HEK293 (cell line): Measurements from ENCODE around the gene ZMYM2.

Experiments
- CTCF ChIA-PET: fragments of 350-600 bp; formaldehyde crosslinking; extraction: SDS; loops from one replicate; lab custom pipeline; 2021; ENCODE audit warnings: antibody characterized with exemption; lab: Yijun Ruan, JAX
- POLR2A ChIA-PET: fragments of 300-600 bp; formaldehyde crosslinking; extraction: SDS; loops from one replicate; lab custom pipeline; 2020; ENCODE audit warnings: antibody characterized with exemption, inconsistent platforms; lab: Yijun Ruan, JAX
- H3K27ac ChIP-seq: fragments of 200-500 bp; sonication (Bioruptor generic); 2 replicates; pipeline ENCODE4 v1.5.1; 2014; ENCODE audit warnings: low read depth, low read length, control low read depth, inconsistent platforms; ENCODE audit errors: extremely low read depth
- H3K36me3 ChIP-seq, 2 experiments: fragments of 200-500 bp in 1 of 2; sonication (Bioruptor generic) in 1 of 2; 1 replicate in 1 of 2; 2 replicates in 1 of 2; pipeline ENCODE4 v1.5.1; 2014 to 2017; ENCODE audit warnings: inconsistent platforms in 2 of 2, low read length in 2 of 2; ENCODE audit not compliant: control insufficient read depth in 2 of 2, insufficient read depth in 1 of 2
- H3K4me1 ChIP-seq: fragments of 200-500 bp; sonication (Bioruptor generic); 2 replicates; pipeline ENCODE4 v1.5.1; 2014; ENCODE audit warnings: mild to moderate bottlenecking, low read length, inconsistent platforms; ENCODE audit not compliant: control insufficient read depth, insufficient read depth
- H3K4me3 ChIP-seq: 2 replicates; pipeline ENCODE4 v1.5.1; 2011; ENCODE audit warnings: low read depth, mild to moderate bottlenecking, control low read depth, low read length, moderate library complexity
- H3K9me3 ChIP-seq: fragments of 200-500 bp; sonication (Bioruptor generic); 2 replicates; pipeline ENCODE4 v1.5.1; 2014; ENCODE audit warnings: low read depth, low read length, inconsistent platforms; ENCODE audit not compliant: control insufficient read depth, insufficient read depth
- GFI1B ChIP-seq: fragments of 450-650 bp; formaldehyde crosslinking; IDR thresholded peaks from 2 replicates; pipeline ENCODE4 v1.5.1; 2016; ENCODE audit warnings: missing biosample characterization, missing genetic modification characterization
- GLIS1 ChIP-seq: fragments of 450-650 bp; formaldehyde crosslinking; IDR thresholded peaks from 2 replicates; pipeline ENCODE4 v1.5.1; 2016; ENCODE audit warnings: missing biosample characterization, missing genetic modification characterization
- HOXA7 ChIP-seq: sonication (generic); formaldehyde crosslinking; IDR thresholded peaks from 2 replicates; pipeline ENCODE4 v1.8.1; 2022; ENCODE audit warnings: missing genetic modification reagents, borderline replicate concordance
- IKZF3 ChIP-seq: fragments of 450-650 bp; IDR thresholded peaks from 2 replicates; pipeline ENCODE4 v1.5.0; 2018; ENCODE audit warnings: missing biosample characterization, mild to moderate bottlenecking, missing genetic modification characterization, moderate library complexity
- SCRT1 ChIP-seq: fragments of 450-650 bp; formaldehyde crosslinking; IDR thresholded peaks from 2 replicates; pipeline ENCODE4 v1.5.1; 2016; ENCODE audit warnings: missing biosample characterization, missing genetic modification characterization, borderline replicate concordance
- SETDB1 ChIP-seq: IDR thresholded peaks from one replicate; pipeline ENCODE4 v1.6.1; 2017; ENCODE audit warnings: mild to moderate bottlenecking, low read length, moderate library complexity, mixed read lengths; ENCODE audit not compliant: insufficient read length
- ZBTB7A ChIP-seq: fragments of 450-650 bp; formaldehyde crosslinking; IDR thresholded peaks from 2 replicates; pipeline ENCODE4 v1.5.1; 2016; ENCODE audit warnings: low read depth, missing biosample characterization, missing genetic modification characterization
- ZFP37 ChIP-seq: fragments of 450-650 bp; formaldehyde crosslinking; IDR thresholded peaks from 2 replicates; pipeline ENCODE4 v1.5.1; 2016; ENCODE audit warnings: missing biosample characterization, missing genetic modification characterization
- ZFP41 ChIP-seq: fragments of 450-650 bp; formaldehyde crosslinking; IDR thresholded peaks from 2 replicates; pipeline ENCODE4 v1.5.1; 2016; ENCODE audit warnings: missing biosample characterization, missing genetic modification characterization, borderline replicate concordance
- ZFP69B ChIP-seq: fragments of 450-650 bp; formaldehyde crosslinking; IDR thresholded peaks from 2 replicates; pipeline ENCODE4 v1.5.1; 2016; ENCODE audit warnings: missing biosample characterization, missing genetic modification characterization
- ZNF121 ChIP-seq: fragments of 450-650 bp; formaldehyde crosslinking; IDR thresholded peaks from 2 replicates; pipeline ENCODE4 v1.5.1; 2016; ENCODE audit warnings: missing biosample characterization, missing genetic modification characterization
- ZNF174 ChIP-seq: fragments of 450-650 bp; formaldehyde crosslinking; IDR thresholded peaks from 2 replicates; pipeline ENCODE4 v1.5.0; 2017; ENCODE audit warnings: missing biosample characterization, mild to moderate bottlenecking, missing genetic modification characterization
- ZNF202 ChIP-seq: fragments of 450-650 bp; formaldehyde crosslinking; IDR thresholded peaks from 2 replicates; pipeline ENCODE4 v1.5.1; 2016; ENCODE audit warnings: missing biosample characterization, missing genetic modification characterization, borderline replicate concordance
- ZNF391 ChIP-seq: fragments of 450-650 bp; formaldehyde crosslinking; IDR thresholded peaks from 2 replicates; pipeline ENCODE4 v1.5.1; 2016; ENCODE audit warnings: low read depth, missing biosample characterization, missing genetic modification characterization, borderline replicate concordance
- ZNF530 ChIP-seq: fragments of 450-650 bp; formaldehyde crosslinking; IDR thresholded peaks from 2 replicates; pipeline ENCODE4 v1.5.1; 2016; ENCODE audit warnings: low read depth, missing biosample characterization, missing genetic modification characterization
- ZNF645 ChIP-seq: fragments of 450-650 bp; formaldehyde crosslinking; IDR thresholded peaks from 2 replicates; pipeline ENCODE4; 2016; ENCODE audit warnings: missing biosample characterization, missing genetic modification characterization
- ZNF660 ChIP-seq: fragments of 450-650 bp; IDR thresholded peaks from 2 replicates; pipeline ENCODE4 v1.5.1; 2018; ENCODE audit warnings: missing biosample characterization, mild to moderate bottlenecking, missing genetic modification characterization
- ZNF701 ChIP-seq: fragments of 450-650 bp; formaldehyde crosslinking; IDR thresholded peaks from 2 replicates; pipeline ENCODE4 v1.5.1; 2016; ENCODE audit warnings: missing biosample characterization, missing genetic modification characterization
- ZNF785 ChIP-seq: fragments of 450-650 bp; formaldehyde crosslinking; IDR thresholded peaks from 2 replicates; pipeline ENCODE4 v1.5.1; 2016; ENCODE audit warnings: missing biosample characterization, missing genetic modification characterization
- ZNF830 ChIP-seq: fragments of 450-650 bp; IDR thresholded peaks from 2 replicates; pipeline ENCODE4 v1.5.0; 2018; ENCODE audit warnings: missing biosample characterization, missing genetic modification characterization, low read depth, mild to moderate bottlenecking, moderate library complexity
- TF ChIP-seq, protein P1 (sequence below): fragments of 450-650 bp; formaldehyde crosslinking; IDR thresholded peaks from 2 replicates; pipeline ENCODE4 v1.5.1; 2016; ENCODE audit warnings: missing biosample characterization, missing genetic modification characterization, borderline replicate concordance
- TF ChIP-seq, protein P2 (sequence below): fragments of 450-650 bp; formaldehyde crosslinking; IDR thresholded peaks from 2 replicates; pipeline ENCODE4 v1.5.0; 2017; ENCODE audit warnings: missing biosample characterization, missing genetic modification characterization, borderline replicate concordance

ZMYM2 gene

DNA sequence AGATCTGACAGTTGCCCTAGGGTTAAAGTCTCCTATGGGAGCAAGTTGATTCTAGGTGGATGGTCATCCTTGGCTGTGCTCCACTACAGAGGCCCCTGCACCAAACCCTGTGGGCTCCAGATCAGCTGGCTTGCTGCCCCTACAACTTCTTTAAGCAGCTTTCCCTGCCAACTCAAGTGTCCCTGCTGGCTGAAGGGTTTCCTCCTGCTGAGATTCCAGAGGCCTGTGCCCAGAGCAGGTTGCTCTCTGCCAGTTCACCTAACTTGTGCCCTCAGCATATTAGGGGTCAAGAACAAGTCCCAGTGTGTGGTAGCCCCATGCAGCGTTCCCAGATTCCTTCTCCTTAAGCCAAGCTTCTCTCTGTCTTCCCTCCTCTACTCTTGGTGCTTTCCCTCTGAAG lies 85.6 kb downstream of the ZMYM2 start (continued):
- no peak for TF ChIP-seq ZNF530 (tag by site-specific recombination)
- no peak for TF ChIP-seq GFI1B (tag by site-specific recombination)
- TF ChIP-seq IKZF3 = no peak
- TF ChIP-seq ZNF660 (tag by site-specific recombination) = no peak
- TF ChIP-seq ZNF391 = no peak
- no peak for TF ChIP-seq ZNF174 (tag by site-specific recombination)
- TF ChIP-seq ZBTB7A (tag by site-specific recombination) = no peak
- TF ChIP-seq ZNF701 = no peak

DNA sequence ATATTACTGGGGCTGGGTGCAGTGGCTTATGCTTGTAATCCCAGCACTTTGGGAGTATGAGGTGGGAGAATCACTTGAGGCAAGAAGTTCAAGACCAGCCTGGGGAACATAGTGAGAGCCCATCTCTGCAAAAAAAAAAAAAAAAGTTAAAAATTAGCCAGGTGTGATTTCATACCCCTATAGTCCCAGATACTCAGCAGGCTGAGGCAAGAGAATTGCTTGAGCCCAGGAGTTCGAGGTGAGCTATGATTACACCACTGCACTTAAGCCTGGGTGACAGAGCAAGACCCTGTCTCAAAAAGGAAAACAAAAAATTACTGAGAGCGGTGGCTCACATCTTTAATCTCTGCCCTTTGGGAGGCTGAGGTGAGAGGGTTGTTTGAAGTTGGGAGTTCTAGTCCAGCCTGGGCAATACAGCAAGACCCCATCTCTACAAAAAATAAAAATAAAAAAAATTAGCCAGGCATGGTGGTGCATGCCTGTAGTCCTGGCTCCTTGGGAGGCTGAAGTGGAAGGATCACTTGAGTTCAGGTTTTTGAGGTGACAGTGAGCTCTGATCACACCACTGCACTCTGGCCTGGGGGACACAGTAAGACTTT lies 87.5 kb downstream of the ZMYM2 start:
- no peak overlapping the region for H3K4me3 ChIP-seq
- no peak overlapping the region for H3K27ac ChIP-seq
- no peak for TF ChIP-seq GLIS1 (tag by site-specific recombination)
- TF ChIP-seq, protein P1, sequence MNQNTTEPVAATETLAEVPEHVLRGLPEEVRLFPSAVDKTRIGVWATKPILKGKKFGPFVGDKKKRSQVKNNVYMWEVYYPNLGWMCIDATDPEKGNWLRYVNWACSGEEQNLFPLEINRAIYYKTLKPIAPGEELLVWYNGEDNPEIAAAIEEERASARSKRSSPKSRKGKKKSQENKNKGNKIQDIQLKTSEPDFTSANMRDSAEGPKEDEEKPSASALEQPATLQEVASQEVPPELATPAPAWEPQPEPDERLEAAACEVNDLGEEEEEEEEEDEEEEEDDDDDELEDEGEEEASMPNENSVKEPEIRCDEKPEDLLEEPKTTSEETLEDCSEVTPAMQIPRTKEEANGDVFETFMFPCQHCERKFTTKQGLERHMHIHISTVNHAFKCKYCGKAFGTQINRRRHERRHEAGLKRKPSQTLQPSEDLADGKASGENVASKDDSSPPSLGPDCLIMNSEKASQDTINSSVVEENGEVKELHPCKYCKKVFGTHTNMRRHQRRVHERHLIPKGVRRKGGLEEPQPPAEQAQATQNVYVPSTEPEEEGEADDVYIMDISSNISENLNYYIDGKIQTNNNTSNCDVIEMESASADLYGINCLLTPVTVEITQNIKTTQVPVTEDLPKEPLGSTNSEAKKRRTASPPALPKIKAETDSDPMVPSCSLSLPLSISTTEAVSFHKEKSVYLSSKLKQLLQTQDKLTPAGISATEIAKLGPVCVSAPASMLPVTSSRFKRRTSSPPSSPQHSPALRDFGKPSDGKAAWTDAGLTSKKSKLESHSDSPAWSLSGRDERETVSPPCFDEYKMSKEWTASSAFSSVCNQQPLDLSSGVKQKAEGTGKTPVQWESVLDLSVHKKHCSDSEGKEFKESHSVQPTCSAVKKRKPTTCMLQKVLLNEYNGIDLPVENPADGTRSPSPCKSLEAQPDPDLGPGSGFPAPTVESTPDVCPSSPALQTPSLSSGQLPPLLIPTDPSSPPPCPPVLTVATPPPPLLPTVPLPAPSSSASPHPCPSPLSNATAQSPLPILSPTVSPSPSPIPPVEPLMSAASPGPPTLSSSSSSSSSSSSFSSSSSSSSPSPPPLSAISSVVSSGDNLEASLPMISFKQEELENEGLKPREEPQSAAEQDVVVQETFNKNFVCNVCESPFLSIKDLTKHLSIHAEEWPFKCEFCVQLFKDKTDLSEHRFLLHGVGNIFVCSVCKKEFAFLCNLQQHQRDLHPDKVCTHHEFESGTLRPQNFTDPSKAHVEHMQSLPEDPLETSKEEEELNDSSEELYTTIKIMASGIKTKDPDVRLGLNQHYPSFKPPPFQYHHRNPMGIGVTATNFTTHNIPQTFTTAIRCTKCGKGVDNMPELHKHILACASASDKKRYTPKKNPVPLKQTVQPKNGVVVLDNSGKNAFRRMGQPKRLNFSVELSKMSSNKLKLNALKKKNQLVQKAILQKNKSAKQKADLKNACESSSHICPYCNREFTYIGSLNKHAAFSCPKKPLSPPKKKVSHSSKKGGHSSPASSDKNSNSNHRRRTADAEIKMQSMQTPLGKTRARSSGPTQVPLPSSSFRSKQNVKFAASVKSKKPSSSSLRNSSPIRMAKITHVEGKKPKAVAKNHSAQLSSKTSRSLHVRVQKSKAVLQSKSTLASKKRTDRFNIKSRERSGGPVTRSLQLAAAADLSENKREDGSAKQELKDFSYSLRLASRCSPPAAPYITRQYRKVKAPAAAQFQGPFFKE (tag by site-specific recombination) = no peak
- peak; percentile 69 for TF ChIP-seq ZNF121 (tag by site-specific recombination)
- no peak for TF ChIP-seq ZNF202
- TF ChIP-seq HOXA7 (CRISPR knock-in tag) = no peak
- TF ChIP-seq ZFP41 (tag by site-specific recombination) = no peak
- ChIA-PET POLR2A (no interaction called here), CTCF (no interaction called here)
- H3K36me3 ChIP-seq = peaks cover 9 to 54% of the 10 kb centered on the region in 2 experiments
- H3K9me3 ChIP-seq = no peaks in the 10 kb centered on the region
- H3K4me1 ChIP-seq = no peaks in the 10 kb centered on the region

DNA sequence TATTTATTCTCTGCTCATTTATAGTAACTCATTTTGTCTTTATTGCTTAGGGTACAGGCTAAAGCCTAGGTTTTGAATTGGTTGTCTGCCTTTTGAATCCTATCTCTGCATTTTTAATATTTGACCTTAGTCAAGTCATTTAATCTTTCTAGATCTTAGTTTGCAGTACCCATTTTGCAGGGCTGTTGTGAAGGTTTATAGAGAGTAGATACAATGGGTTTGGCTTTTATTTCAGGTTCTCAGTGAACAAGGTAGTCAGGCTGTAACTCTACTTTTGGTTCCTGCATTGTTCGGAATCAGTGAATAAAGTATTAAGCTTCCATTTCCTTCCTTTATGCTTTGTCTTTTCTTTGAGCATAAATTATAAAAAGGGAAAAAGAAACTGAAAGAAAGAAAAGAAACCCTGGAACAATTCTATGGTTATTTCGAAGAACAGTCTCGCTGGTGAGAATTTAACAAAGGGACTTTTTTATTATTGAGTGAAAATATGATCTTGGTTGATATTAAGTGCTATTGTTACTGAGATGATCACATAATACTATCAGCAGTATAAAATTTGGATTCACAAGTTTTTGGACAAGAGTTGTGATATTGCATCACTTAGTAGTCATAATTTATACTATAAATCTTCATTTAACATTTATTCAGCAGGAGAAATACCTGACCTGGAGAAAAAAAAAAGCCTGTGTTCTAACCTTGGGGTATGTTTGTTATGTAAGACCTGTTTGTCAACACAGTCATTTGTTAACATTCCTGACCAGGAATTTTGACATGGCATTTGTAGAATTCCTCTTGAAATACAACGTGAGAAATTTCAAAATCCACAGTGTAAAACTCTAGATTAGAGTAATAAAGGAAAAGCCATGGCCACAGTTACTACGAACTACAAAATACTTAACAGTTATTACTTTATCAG lies 91.3 kb downstream of the ZMYM2 start:
- H3K36me3 ChIP-seq = peaks cover 6 to 48% of the 10 kb centered on the region in 2 experiments
- no peak overlapping the region for H3K4me3 ChIP-seq
- ChIA-PET CTCF (no interaction called here), POLR2A (no interaction called here)
- no peak overlapping the region for H3K27ac ChIP-seq
- no peaks in the 10 kb centered on the region for H3K4me1 ChIP-seq
- no peaks in the 10 kb centered on the region for H3K9me3 ChIP-seq
- TF ChIP-seq, protein P2, sequence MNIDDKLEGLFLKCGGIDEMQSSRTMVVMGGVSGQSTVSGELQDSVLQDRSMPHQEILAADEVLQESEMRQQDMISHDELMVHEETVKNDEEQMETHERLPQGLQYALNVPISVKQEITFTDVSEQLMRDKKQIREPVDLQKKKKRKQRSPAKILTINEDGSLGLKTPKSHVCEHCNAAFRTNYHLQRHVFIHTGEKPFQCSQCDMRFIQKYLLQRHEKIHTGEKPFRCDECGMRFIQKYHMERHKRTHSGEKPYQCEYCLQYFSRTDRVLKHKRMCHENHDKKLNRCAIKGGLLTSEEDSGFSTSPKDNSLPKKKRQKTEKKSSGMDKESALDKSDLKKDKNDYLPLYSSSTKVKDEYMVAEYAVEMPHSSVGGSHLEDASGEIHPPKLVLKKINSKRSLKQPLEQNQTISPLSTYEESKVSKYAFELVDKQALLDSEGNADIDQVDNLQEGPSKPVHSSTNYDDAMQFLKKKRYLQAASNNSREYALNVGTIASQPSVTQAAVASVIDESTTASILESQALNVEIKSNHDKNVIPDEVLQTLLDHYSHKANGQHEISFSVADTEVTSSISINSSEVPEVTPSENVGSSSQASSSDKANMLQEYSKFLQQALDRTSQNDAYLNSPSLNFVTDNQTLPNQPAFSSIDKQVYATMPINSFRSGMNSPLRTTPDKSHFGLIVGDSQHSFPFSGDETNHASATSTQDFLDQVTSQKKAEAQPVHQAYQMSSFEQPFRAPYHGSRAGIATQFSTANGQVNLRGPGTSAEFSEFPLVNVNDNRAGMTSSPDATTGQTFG (tag by site-specific recombination) = no peak
- TF ChIP-seq ZNF785 = no peak
- TF ChIP-seq ZNF645 (tag by site-specific recombination) = no peak
- TF ChIP-seq ZNF174 (tag by site-specific recombination) = no peak
- TF ChIP-seq ZFP37 = no peak
- no peak for TF ChIP-seq ZFP69B (tag by site-specific recombination)
- no peak for TF ChIP-seq ZNF202
- no peak for TF ChIP-seq ZNF830 (tag by site-specific recombination)
- TF ChIP-seq SETDB1 = no peak
- no peak for TF ChIP-seq SCRT1 (tag by site-specific recombination)
